Coronary artery (tissue), 2 donors: ENCODE results near the gene RIPOR2.

Experiments used
- DNase-seq: peaks from one replicate; pipeline ENCODE4 v3.0.0-alpha.2; 2017; ENCODE audit warnings: low spot score
- H3K27ac ChIP-seq, 2 donors: fragments of 200-600 bp; sonication (generic); one replicate each; pipeline ENCODE4 v1.5.1; 2016 to 2019
- H3K4me3 ChIP-seq: fragments of 200-600 bp; sonication (generic); 2 replicates; pipeline ENCODE4 v1.5.1; 2016; ENCODE audit warnings: mild to moderate bottlenecking, moderate library complexity
- CTCF ChIP-seq: fragments of 200-600 bp; sonication (generic); IDR thresholded peaks from one replicate; pipeline ENCODE4 v1.5.1; 2019; ENCODE audit warnings: antibody characterized with exemption

RIPOR2 gene

DNA sequence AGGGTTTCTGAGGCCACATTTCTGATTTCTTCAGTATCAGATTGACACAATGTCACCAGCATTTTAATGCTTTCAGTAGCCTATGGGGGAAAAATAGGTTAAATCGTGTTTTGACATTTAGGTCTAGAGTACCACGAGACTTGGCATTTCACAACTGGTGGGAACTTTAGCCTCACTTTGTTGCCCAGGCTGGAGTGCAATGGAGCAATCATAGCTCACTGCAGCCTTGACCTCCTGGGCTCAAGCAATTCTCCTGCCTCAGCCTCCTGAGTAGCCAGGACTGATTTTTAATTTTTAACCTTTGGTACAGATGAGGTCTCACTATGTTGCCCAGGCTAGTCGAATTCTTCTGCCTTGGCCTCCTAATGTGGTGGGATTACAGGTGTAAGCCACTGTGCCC, 126.0 kb downstream of the RIPOR2 start:
- TF ChIP-seq CTCF = no peak
- Histone ChIP-seq H3K27ac (no peak overlapping the region), H3K4me3 (no peak overlapping the region)
- DNase-seq = no peak

DNA sequence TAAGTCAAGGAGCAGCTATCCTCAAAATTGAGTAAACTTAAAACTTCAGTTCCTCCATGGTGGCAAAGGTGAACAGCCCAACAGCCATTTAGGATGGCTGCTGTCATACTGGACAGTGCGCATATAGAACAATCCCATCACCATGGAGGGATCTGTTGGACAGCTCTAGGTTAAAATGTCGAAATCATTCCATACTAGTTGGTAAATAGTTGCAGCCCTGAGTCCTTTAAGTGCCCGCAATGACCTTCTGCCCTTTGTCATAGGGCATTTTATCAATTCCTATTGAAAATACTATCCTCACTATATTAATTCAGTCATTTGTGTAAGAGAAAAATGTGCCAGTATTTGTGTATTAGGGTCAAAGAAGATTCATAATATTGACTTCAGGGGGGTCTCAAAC, 128.2 kb downstream of the RIPOR2 start:
- TF ChIP-seq CTCF = no peak
- no peak for DNase-seq
- Histone ChIP-seq H3K27ac (no peak overlapping the region), H3K4me3 (no peak overlapping the region)

DNA sequence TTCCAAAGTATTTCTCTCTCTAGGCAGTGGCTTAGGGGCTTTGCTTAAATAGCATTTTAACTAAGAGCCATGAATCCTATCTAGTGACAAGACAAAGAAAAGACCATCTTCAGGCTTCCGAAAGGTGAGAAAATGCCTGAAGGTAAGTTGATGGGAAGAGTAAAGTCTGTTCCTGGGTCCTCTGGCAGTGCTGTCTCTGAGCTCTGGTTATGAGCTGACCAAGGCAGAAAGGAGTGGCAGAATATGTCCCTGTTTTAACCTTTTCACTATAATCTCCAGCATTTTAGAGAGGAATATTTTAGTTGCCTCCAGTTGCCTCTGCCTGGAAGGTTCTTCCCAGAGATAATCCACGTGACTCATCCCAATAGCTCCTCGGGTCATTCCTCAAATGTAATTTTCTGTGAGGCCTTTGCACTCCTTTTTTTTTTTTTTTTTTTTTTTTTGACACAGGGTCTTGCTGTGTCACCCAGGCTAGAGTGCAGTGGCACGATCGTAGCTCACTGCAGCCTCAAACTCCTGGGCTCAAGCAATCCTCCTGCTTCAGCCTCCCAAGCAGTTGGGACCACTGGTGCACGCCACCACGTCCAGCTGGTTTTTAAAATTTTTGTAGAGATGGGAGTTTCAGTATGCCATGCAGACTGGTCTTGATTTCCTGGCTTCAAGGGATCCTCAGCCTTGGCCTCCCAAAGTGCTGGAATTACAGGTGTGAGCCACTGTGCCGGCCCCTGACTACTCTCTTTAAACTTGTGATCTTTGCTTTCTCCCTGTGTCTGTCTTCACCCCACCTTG, 133.3 kb downstream of the RIPOR2 start:
- DNase-seq = no peak
- H3K27ac ChIP-seq = no peak overlapping the region
- no peak for TF ChIP-seq CTCF
- H3K4me3 ChIP-seq = no peak overlapping the region

GRCh38 chr6:24799541-24799915, 136.2 kb downstream of the RIPOR2 start:
- no peak for DNase-seq
- TF ChIP-seq CTCF = no peak
- no peak overlapping the region for H3K27ac ChIP-seq

DNA sequence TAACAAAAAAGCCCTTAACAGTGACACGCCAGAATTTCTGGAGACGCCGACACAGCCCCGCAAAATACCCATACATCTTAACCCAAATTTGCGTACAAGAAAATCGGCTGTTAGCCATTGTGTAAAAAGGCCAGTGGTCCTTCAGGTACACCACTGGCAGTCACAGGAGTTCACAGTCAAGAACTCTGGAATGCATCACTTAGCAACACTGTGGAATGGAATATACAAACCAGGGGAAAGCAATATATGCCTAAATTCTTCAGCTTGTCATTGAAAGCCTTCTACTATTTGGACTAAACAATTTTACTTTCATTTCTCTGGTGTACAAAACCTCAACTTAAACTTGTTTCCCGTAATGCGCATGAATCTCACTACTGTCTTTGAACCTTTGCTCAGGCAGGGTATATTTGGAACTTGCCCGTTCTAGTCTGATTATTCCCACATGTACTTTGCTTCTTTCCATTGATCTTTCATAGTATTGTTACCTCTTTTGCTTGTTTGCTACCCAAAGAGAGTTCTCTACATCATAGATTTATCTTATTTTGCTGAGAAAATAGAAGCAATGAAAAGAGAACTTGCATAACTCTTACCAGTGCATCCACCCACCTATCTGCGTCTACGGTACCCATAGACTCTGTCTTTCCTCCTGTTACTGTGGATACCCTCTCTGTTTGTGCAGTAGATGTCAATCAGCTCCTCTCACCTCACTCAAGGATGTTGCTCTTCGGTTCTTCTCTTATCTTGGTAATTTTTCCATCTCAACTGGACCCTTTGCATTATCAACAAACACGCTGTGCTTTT, 136.8 kb downstream of the RIPOR2 start, which contains the start of gene ARMH2:
TSS of gene ARMH2 (minus strand) at position 178 of the 801 bp plus-strand sequence. CDS start at position 118, 60 bp downstream.
- H3K4me3 ChIP-seq = no peak within 1 kb of the TSS
- DNase-seq = no peak
- TF ChIP-seq CTCF = no peak

More at GRCh38 chr6:24799541-24799915, 136.2 kb downstream of the RIPOR2 start:
- no peak overlapping the region for H3K4me3 ChIP-seq

DNA sequence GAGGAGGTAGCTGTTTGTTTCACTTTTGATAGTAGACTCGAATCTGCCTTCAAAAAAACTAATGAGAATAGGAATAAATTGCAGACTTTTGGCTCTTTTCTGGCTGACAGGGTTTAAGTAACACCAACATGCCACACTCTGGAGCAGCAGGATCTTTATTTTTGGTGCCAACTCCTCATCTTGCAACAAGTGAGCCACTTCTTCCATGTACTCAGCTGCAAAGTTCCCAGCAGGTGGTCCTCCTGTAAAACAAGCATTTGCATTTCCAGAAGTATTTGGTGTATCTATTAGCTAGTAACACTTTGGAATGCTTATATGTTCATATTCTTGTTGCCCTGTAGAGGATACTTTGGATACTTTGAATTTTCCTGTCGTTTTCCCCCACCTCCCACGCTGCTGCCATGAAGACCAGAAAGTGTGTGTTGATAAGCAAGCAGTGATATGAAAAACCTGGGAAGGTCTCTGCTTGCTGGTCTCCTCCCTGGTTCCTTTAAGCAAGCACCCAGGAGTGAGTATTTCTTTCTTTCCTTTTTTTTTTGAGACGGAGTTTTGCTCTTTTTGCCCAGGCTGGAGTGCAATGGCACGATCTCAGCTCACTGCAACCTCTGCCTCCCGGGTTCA, 138.1 kb downstream of the RIPOR2 start:
- Histone ChIP-seq H3K4me3 (no peak overlapping the region), H3K27ac (no peak overlapping the region)
- no peak for TF ChIP-seq CTCF
- no peak for DNase-seq

More for the DNA sequence above, 136.8 kb downstream of the RIPOR2 start, which contains the start of gene ARMH2:
- no peak within 1 kb of the TSS for H3K27ac ChIP-seq
